Measurements from ENCODE around the gene EP400.

EP400 gene

DNA sequence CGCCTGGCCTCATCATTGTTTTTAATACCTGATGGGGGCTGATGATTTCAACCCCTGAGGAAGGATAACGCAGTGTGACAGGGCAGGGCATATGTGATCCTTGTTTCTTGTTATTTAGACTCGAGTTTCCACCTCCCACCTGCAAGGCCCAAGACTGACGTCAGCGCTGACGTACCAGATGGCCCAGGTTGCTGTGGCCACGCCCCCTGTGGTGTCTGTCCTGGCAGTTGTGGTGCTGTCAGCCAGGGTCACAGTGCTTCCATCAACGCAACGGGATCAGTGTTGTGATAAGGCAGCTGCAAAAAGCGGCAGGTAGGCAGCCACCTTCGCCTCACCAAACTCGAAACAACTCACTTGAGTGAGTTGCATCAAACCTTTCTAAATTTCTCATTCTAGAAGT is 176.0 kb downstream of the EP400 start:
- DNase-seq, result no peak

DNA sequence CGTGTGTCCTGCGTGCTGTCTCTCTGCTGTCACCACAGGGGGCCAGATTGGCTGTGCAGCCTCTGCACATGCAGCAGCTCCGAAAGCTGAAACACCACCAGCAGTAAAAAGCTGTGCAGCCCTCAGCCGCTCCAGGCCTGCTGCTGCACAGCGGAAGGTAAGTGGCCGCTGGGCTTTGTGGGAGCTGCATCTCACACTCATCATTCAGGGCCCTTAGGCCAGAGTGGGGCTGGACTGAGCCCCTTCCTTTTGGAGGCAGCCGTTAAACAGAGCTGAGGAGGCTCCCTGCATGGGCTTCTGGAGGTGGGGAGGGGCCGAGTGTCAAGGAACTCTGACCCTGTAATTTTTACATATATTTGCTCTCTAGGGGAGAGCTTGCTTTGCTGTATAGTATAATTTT is 177.3 kb downstream of the EP400 start:
- no peak for DNase-seq

DNA sequence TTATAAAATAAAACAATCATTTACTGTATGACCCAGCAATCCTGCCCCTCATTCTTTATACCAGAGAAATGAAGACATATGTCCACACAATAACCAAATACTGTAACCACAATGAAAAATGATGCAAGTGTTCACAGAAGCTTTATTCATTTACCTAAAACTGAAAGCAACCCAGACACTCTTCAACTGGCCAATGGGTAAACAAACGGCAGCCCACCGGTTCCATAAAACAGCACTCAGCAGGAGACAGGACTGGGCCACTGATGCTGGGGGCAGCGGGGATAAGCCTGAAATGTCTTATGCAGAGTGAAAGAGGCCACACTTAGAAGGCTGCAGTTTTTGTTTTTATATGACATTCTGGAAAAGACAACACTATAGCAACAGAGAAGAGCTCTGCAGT is 179.3 kb downstream of the EP400 start:
- DNase-seq, result no peak

DNA sequence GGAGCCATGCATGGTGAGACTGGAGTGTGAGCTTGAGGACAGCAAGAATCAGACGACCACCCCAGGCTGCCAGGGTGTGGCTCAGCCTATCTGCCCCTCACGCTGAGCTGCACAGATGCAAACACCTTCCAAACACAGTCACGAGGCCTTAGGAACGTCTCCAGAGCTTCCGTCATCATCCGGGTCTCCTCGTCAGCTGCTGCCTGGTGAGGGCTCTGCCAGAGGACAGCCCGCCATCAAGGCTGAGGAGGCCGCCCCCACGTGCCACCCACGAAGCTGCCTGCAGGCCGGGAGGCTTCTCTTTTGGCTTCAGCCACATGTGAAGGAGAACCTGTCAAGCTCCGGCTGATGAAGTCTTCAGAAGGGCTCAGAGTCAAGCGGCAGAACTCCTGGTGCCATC is 180.9 kb downstream of the EP400 start:
- no peak for DNase-seq
